ENCODE results near the gene GXYLT1. TPM values are rescaled to one million over a fixed set of nuclear protein-coding genes. Genes with fewer than 3 reads are reported as not detected.

GXYLT1 gene
- total and polyA plus RNA-seq, 2 donors (not counting 3 experiments of a cell fraction or from before 2014, with no cell fraction given), result 6.8 to 23.0 TPM

DNA sequence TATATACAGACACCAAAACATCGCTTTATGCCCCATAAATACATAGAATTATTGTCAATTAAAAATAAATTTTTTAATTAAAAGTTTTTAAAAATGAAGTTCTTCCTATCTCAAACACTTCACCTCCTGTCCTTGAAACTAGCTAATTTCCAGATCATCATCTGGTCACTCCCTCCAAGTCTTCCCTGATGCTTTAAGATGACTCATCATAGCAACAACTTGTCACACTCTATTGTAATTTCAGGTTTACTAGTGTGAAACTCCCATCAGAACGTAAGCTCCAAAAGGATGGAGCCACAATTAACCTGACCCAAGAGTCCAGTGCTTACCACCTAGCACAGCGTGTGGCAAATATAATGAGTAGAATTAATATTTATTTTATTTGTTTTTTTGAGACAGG, 16.3 kb downstream of the GXYLT1 start:
- no TSS peak for BruUV-seq (replicated peaks)
- Histone ChIP-seq H3K4me2 (ENCODE audit: insufficient read depth, low read length) (no peak overlapping the region), H2AFZ (ENCODE audit: low read depth, low read length) (no peak overlapping the region), H3K4me1 (ENCODE audit: control insufficient read depth, extremely low read depth, insufficient read depth, low read length) (peaks cover 23% of the 10 kb centered on the region), H3K27me3 (ENCODE audit: control insufficient read depth in 2 of 2, insufficient read depth in 2 of 2, low read length in 2 of 2) (no peaks in the 10 kb centered on the region), H3K79me2 (ENCODE audit: control insufficient read depth, insufficient read depth, low read length) (peaks cover 33% of the 10 kb centered on the region), H4K20me1 (replicated peaks; ENCODE audit: control insufficient read depth, extremely low read depth, insufficient read depth, low read length) (no peaks in the 10 kb centered on the region), H3K4me3 (replicated peaks in 1 of 3; ENCODE audit: insufficient read depth in 1 of 3, low read depth in 1 of 3, low read length in 3 of 3) (no peak overlapping the region), H3K9ac (replicated peaks; ENCODE audit: extremely low read depth, insufficient read depth, low read length) (no peak overlapping the region), H3K36me3 (ENCODE audit: control insufficient read depth in 2 of 2, extremely low read depth in 1 of 2, insufficient read depth in 2 of 2, low read length in 2 of 2) (no peaks in the 10 kb centered on the region), H3K27ac (ENCODE audit: insufficient read depth, low read depth, low read length) (no peak overlapping the region), H3K9me1 (replicated peaks; ENCODE audit: control insufficient read depth, extremely low read depth, insufficient read depth, low read length) (no peaks in the 10 kb centered on the region), H3K9me3 (replicated peaks; ENCODE audit: control insufficient read depth, insufficient read depth, low read length) (no peaks in the 10 kb centered on the region)
- DNase-seq (ENCODE audit: low read depth, low spot score) (no peak), FAIRE-seq (no peak)
- no peak for TF ChIP-seq CTCF (IDR thresholded peaks at IDR 0.05; ENCODE audit: extremely low read depth in 1 of 2, insufficient read depth in 1 of 2, low read depth in 1 of 2, low read length in 2 of 2)
- TF ChIP-seq FOS (IDR thresholded peaks at IDR 0.05; ENCODE audit: borderline replicate concordance, insufficient read depth, low read length), result peak; percentile 79
- TF ChIP-seq JUN (IDR thresholded peaks at IDR 0.05; ENCODE audit: borderline replicate concordance, insufficient read depth, insufficient read length, low read depth), result peak; percentile 58
- intact Hi-C loops (cut with micrococcal nuclease) (no loop called here), dilution Hi-C loops (cut with MboI; ENCODE audit: extremely low pct_ligation_motif_present, low sequenced_read_pairs) (no loop called here)
- POLR2A ChIA-PET, result no interaction called here
- CTCF ChIA-PET, result interaction anchor here (0.8 to 2.2 kb wide), 10 partner anchors 9 to 1210 kb away, joined by 3 to 12 read pairs (median 4); partner anchors contain the start of gene GXYLT1

DNA sequence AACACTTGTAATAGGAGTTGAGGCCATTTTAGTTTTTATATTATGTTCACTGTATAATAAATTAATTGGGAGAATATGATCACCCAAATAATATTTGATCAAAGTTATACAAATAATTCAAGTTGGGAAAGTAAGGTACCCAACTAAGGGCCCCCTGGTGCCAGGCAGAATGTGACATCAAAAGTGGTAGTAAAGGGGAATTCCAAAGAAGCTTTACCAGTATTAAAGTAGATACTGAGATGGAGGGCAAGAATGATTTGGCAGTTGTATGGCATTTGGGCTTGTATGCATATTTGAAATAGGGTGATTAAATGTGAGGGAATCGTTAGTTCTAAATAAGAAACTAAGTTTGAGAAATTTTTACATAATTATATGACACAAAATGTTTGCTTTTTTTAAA, 17.7 kb downstream of the GXYLT1 start:
- Histone ChIP-seq H3K36me3 (ENCODE audit: control insufficient read depth in 2 of 2, extremely low read depth in 1 of 2, insufficient read depth in 2 of 2, low read length in 2 of 2) (no peaks in the 10 kb centered on the region), H3K27me3 (ENCODE audit: control insufficient read depth in 2 of 2, insufficient read depth in 2 of 2, low read length in 2 of 2) (no peaks in the 10 kb centered on the region), H3K79me2 (ENCODE audit: control insufficient read depth, insufficient read depth, low read length) (peaks cover 29% of the 10 kb centered on the region), H3K4me2 (ENCODE audit: insufficient read depth, low read length) (no peak overlapping the region), H3K9me1 (replicated peaks; ENCODE audit: control insufficient read depth, extremely low read depth, insufficient read depth, low read length) (no peaks in the 10 kb centered on the region), H2AFZ (ENCODE audit: low read depth, low read length) (no peak overlapping the region), H3K9me3 (replicated peaks; ENCODE audit: control insufficient read depth, insufficient read depth, low read length) (no peaks in the 10 kb centered on the region), H3K27ac (ENCODE audit: insufficient read depth, low read depth, low read length) (no peak overlapping the region), H3K4me3 (replicated peaks in 1 of 3; ENCODE audit: insufficient read depth in 1 of 3, low read depth in 1 of 3, low read length in 3 of 3) (no peak overlapping the region), H3K4me1 (ENCODE audit: control insufficient read depth, extremely low read depth, insufficient read depth, low read length) (peaks cover 23% of the 10 kb centered on the region), H3K9ac (replicated peaks; ENCODE audit: extremely low read depth, insufficient read depth, low read length) (no peak overlapping the region), H4K20me1 (replicated peaks; ENCODE audit: control insufficient read depth, extremely low read depth, insufficient read depth, low read length) (no peaks in the 10 kb centered on the region)
- intact Hi-C loops (cut with micrococcal nuclease) (no loop called here), dilution Hi-C loops (cut with MboI; ENCODE audit: extremely low pct_ligation_motif_present, low sequenced_read_pairs) (no loop called here)
- TF ChIP-seq FOS (IDR thresholded peaks at IDR 0.05; ENCODE audit: borderline replicate concordance, insufficient read depth, low read length), result no peak
- no peak for TF ChIP-seq MYC (IDR thresholded peaks at IDR 0.05; ENCODE audit: low read depth, low read length)
- no peak for TF ChIP-seq GATA2 (IDR thresholded peaks at IDR 0.05; ENCODE audit: insufficient read depth, insufficient read length, low read depth, low read length)
- no peak for TF ChIP-seq EZH2 (IDR thresholded peaks at IDR 0.05; ENCODE audit: borderline replicate concordance, low read depth, low read length, severe bottlenecking)
- TF ChIP-seq CTCF (IDR thresholded peaks at IDR 0.05; ENCODE audit: extremely low read depth in 1 of 2, insufficient read depth in 1 of 2, low read depth in 1 of 2, low read length in 2 of 2), result no peak
- no peak for TF ChIP-seq POLR2AphosphoS5 (IDR thresholded peaks at IDR 0.05; ENCODE audit: insufficient read depth, low read depth, low read length)
- no peak for TF ChIP-seq POLR2A (IDR thresholded peaks at IDR 0.05; ENCODE audit: low read depth, low read length)
- no peak for TF ChIP-seq JUN (IDR thresholded peaks at IDR 0.05; ENCODE audit: borderline replicate concordance, insufficient read depth, insufficient read length, low read depth)
- TF ChIP-seq, protein P1, sequence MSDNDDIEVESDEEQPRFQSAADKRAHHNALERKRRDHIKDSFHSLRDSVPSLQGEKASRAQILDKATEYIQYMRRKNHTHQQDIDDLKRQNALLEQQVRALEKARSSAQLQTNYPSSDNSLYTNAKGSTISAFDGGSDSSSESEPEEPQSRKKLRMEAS (IDR thresholded peaks at IDR 0.05; ENCODE audit: insufficient read depth, insufficient read length), result no peak
- BruUV-seq (replicated peaks), result no TSS peak
- CTCF ChIA-PET, result interaction anchor here (2.4 kb wide), 1 partner anchor 205 kb away, joined by 7 read pairs; no protein-coding TSS in a partner anchor
- POLR2A ChIA-PET, result no interaction called here
- DNase-seq (ENCODE audit: low read depth, low spot score) (no peak), FAIRE-seq (no peak)
